ENCODE measurements around the gene PLA2R1.

Gene PLA2R1

GRCh38 chr2:160053946-160054345, 8.5 kb downstream of the PLA2R1 start:
- no peak for TF ChIP-seq CTCF (conservative IDR thresholded peaks at IDR 0.05)
- no peak overlapping the region for H3K27ac ChIP-seq

GRCh38 chr2:160052531-160052930, 9.9 kb downstream of the PLA2R1 start:
- TF ChIP-seq CTCF (conservative IDR thresholded peaks at IDR 0.05), result no peak
- no peak overlapping the region for H3K27ac ChIP-seq

- H3K27ac ChIP-seq, result no peak overlapping the region
- no peak for TF ChIP-seq CTCF (conservative IDR thresholded peaks at IDR 0.05)
Observed at GRCh38 chr2:160051371-160051800, 11.0 kb downstream of the PLA2R1 start.

GRCh38 chr2:160050147-160050546, 12.3 kb downstream of the PLA2R1 start:
- TF ChIP-seq CTCF (conservative IDR thresholded peaks at IDR 0.05), result no peak
- no peak overlapping the region for H3K27ac ChIP-seq

- TF ChIP-seq CTCF (conservative IDR thresholded peaks at IDR 0.05), result no peak
- no peak overlapping the region for H3K27ac ChIP-seq
Observed at GRCh38 chr2:160045703-160046210, 16.7 kb downstream of the PLA2R1 start.

GRCh38 chr2:160044728-160045127, 17.7 kb downstream of the PLA2R1 start:
- TF ChIP-seq CTCF (conservative IDR thresholded peaks at IDR 0.05), result no peak
- H3K27ac ChIP-seq, result no peak overlapping the region

GRCh38 chr2:160043265-160043664, 19.1 kb downstream of the PLA2R1 start:
- no peak for TF ChIP-seq CTCF (conservative IDR thresholded peaks at IDR 0.05)
- H3K27ac ChIP-seq, result no peak overlapping the region

Data from VCaP (cell line).